Muscle layer of colon (tissue), 2 donors: ENCODE measurements around the gene REL.

Source experiments
- H3K27ac ChIP-seq: one replicate; pipeline ENCODE4 v1.7.0; 2013; ENCODE audit warnings: low read depth, mild to moderate bottlenecking, low read length, moderate library complexity
- H3K27me3 ChIP-seq, 2 donors: one replicate each; pipeline ENCODE4 v1.7.0; 2013; ENCODE audit warnings: low read length in 2 of 2, mild to moderate bottlenecking in 2 of 2; ENCODE audit not compliant: insufficient read depth in 2 of 2, control insufficient read depth in 1 of 2
- H3K36me3 ChIP-seq: one replicate; pipeline ENCODE4 v1.7.0; 2013; ENCODE audit warnings: mild to moderate bottlenecking, low read length; ENCODE audit not compliant: insufficient read depth
- H3K4me1 ChIP-seq: one replicate; pipeline ENCODE4 v1.7.0; 2013; ENCODE audit warnings: mild to moderate bottlenecking, low read length; ENCODE audit not compliant: insufficient read depth
- H3K4me3 ChIP-seq, 2 donors: one replicate each; pipeline ENCODE4 v1.7.0; 2013; ENCODE audit warnings: low read length in 2 of 2, low read depth in 1 of 2, mild to moderate bottlenecking in 1 of 2, moderate library complexity in 1 of 2
- H3K9ac ChIP-seq: one replicate; pipeline ENCODE4 v1.7.0; 2013; ENCODE audit warnings: low read length
- H3K9me3 ChIP-seq: one replicate; pipeline ENCODE4 v1.7.0; 2013; ENCODE audit warnings: mild to moderate bottlenecking, low read length
- donor health status: abdominal sarcoma.
- donor health status: Adenocarcinoma of cecum.

REL gene

DNA sequence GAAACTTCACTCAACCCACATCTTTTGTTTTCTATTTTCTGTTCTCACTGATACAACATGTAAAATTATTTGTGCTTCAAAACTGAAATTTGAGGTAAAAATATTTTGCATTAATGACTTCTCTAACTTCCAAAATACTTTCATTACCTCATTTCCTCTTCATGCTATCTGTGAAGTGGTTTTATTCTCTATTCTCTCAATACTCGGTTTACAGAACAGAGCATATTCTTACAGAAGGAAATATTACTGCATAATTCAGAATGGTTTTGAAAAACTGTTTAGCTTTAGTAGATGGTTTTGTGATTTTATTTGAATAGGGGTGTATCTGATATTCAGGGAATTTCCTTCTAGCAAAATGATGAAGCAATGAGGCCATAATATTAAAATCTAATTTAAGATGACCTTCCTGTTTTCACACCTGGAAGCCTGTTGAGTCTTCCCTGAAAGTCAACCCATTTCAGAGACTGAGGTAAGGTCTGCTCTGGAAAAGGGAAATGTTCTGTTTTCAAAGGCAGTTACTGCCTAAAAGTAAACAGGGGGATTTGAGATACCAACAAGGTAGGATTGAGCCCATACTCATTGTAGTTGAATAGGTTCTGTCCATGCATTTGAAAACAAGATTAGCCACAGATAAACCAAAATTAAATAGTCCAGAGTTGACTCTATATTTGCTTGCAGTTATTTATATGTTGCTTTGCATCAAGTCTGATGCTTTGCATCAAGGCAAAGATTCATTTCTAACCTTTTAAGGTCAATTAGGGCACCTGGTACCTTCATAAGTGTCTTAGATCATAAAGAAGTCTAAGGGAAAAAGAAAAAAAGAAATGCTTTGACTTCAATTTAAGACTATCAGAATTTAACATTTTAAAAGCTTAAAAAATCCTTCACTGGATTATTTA is 85.4 kb downstream of the REL start:
- no peaks in the 10 kb centered on the region for H3K27me3 ChIP-seq
- no peaks in the 10 kb centered on the region for H3K36me3 ChIP-seq
- no peak overlapping the region for H3K27ac ChIP-seq
- H3K9me3 ChIP-seq, result no peaks in the 10 kb centered on the region
- H3K4me1 ChIP-seq, result no peaks in the 10 kb centered on the region
- no peak overlapping the region for H3K9ac ChIP-seq
- H3K4me3 ChIP-seq, result no peak overlapping the region

DNA sequence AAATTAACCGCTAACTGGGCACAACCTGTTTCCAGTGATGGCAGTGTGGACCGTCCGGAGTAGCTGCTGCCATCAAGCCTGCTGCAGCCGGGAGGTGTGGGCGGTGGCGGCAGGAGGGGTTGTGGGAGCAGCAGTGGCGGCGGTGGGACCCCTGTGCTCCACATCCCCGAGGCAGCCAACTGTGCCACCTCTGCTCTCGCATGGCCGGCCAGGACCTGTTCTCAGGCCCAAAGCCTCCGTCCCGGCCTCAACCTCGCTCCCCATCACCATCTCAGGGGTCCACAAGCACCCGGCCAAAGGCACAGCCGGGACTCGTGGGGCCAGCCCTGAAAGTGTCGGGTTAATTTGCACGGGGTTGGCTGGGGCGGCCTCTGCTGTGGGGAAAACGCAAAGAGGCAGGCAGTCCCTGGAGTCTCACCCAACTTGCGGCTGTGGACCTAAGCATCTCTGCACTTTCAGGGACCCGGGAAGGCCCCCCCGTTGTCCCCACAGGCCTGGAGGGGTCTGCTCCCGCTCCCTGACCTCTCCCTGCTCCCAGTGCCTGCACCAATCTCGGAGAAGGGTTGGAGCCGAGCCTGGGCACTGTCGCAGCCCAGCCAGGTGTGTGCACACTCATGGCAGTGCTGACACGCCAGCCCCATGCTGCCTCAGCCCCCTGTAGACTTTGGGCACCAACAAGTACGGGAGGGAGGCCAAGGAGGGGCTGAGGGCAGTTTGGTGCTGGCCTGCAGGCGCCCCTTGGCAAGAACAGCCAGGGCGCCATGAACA is 91.7 kb downstream of the REL start:
- Histone ChIP-seq H3K4me3 (no peak overlapping the region), H3K36me3 (no peaks in the 10 kb centered on the region), H3K9me3 (no peaks in the 10 kb centered on the region), H3K9ac (no peak overlapping the region), H3K27me3 (no peaks in the 10 kb centered on the region), H3K4me1 (no peaks in the 10 kb centered on the region), H3K27ac (no peak overlapping the region)

DNA sequence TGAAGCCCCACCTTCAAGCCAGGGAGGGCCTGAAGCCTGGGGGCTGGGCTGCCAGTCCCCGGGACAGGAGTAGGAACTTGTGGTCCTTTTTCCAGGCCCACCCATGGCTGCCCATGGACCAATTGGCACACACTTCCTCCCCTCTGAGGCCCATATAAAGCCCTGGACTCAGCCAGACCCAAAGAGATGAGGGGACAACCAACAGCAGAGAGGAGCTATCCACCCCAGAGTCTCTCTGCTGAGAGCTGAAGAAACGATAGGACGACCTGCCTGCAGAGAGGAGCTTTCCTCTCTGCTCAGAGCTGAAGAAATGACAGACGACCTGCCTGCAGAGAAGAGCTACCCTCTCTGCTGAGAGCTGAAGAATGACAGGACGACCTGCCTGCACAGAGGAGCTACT is 92.3 kb downstream of the REL start:
- H3K9ac ChIP-seq, result no peak overlapping the region
- H3K4me3 ChIP-seq, result no peak overlapping the region
- no peaks in the 10 kb centered on the region for H3K27me3 ChIP-seq
- no peaks in the 10 kb centered on the region for H3K4me1 ChIP-seq
- H3K27ac ChIP-seq, result no peak overlapping the region
- no peaks in the 10 kb centered on the region for H3K36me3 ChIP-seq
- H3K9me3 ChIP-seq, result no peaks in the 10 kb centered on the region

DNA sequence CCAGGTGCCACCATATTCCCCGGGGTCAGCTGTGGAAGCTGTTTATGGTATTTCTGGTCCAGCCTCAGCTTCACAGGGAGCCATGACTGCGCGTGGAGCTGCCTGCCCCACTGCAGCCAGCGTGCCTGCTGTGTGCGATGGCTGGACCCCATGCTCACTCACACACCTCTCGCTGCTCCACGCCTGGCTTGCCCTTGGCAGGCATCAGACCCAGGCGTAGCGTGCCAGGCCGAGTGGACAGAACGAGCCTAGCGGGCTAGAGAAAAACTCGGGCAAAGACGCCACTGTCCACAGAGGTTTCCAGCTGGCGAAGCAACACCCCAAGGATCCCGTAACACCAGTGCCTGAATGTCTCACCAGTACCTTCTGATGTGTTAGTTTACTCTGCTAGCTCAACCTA is 93.3 kb downstream of the REL start:
- no peaks in the 10 kb centered on the region for H3K27me3 ChIP-seq
- H3K36me3 ChIP-seq, result no peaks in the 10 kb centered on the region

More for the DNA sequence above, 93.3 kb downstream of the REL start:
- Histone ChIP-seq H3K4me1 (no peaks in the 10 kb centered on the region), H3K4me3 (no peak overlapping the region), H3K9ac (no peak overlapping the region), H3K9me3 (no peaks in the 10 kb centered on the region), H3K27ac (no peak overlapping the region)
